Neural progenitor cell (in vitro differentiated cells): ENCODE data around the gene ZNF100.

Source experiments
- CTCF ChIP-seq: fragments of 200-600 bp; sonication (generic); IDR thresholded peaks from 2 replicates; pipeline ENCODE4 v1.5.1; 2017; ENCODE audit warnings: antibody characterized with exemption, mild to moderate bottlenecking
- EZH2 ChIP-seq: fragments of 200-600 bp; sonication (generic); IDR thresholded peaks from 2 replicates; pipeline ENCODE4 v1.6.1; 2017; ENCODE audit warnings: antibody characterized with exemption, mild to moderate bottlenecking, moderate library complexity

- no peak for TF ChIP-seq CTCF
- TF ChIP-seq EZH2, result no peak
Observed at GRCh38 chr19:21812448-21812847, 45.1 kb upstream of the ZNF100 start.
